Body of pancreas (tissue), 4 donors: Measurements from ENCODE around the gene CFAP69. TPM values are rescaled to one million over a fixed set of nuclear protein-coding genes. Genes with fewer than 3 reads are reported as not detected.
A peak's percentile ranks its signal among the peaks of the same experiment; 100 is the strongest.

Source experiments
- ATAC-seq: fragments of 150-250 bp; one replicate; pipeline ENCODE4 v1.9.1; 2016
- DNase-seq, 4 donors: peaks; one replicate each; pipeline ENCODE4 v3.0.0-alpha.2; 2019
- H3K27ac ChIP-seq, 4 donors: fragments of 200-600 bp; sonication (generic); 1 replicate in 3 of 4; 2 replicates in 1 of 4; pipeline versions ENCODE4 v1.5.1 to v1.6.1; 2016 to 2019; ENCODE audit warnings: mild to moderate bottlenecking in 1 of 4, mixed read lengths in 1 of 4, moderate library complexity in 1 of 4
- H3K27me3 ChIP-seq, 2 donors: fragments of 200-600 bp; sonication (generic); one replicate each; pipeline ENCODE4 v1.6.0; 2016; ENCODE audit warnings: mild to moderate bottlenecking in 1 of 2
- H3K36me3 ChIP-seq, 2 donors: fragments of 200-600 bp; sonication (generic); replicated peaks in 1 of 2; 2 replicates each; pipeline ENCODE4 v1.5.1; 2016; ENCODE audit warnings: low read depth in 2 of 2; ENCODE audit not compliant: insufficient read depth in 1 of 2
- H3K4me1 ChIP-seq: fragments of 200-600 bp; sonication (generic); one replicate; pipeline ENCODE4 v1.6.0; 2016
- H3K4me3 ChIP-seq, 2 donors: fragments of 200-600 bp; sonication (generic); 1 replicate in 1 of 2; 2 replicates in 1 of 2; pipeline ENCODE4 v1.5.1; 2016 to 2019
- H3K9me3 ChIP-seq, 3 donors: fragments of 200-600 bp; sonication (generic); 1 replicate in 2 of 3; 2 replicates in 1 of 3; pipeline ENCODE4 v1.5.1; 2016
- POLR2A ChIP-seq, 3 donors: fragments of 450-650 bp; IDR thresholded peaks; one replicate each; pipeline ENCODE4 v1.6.1; 2016; ENCODE audit warnings: antibody characterized with exemption in 3 of 3, mild to moderate bottlenecking in 2 of 3
- whole genome bisulfite sequencing, 2 donors: methylation state at CpG; one replicate each; pipeline ENCODE4 v1.1.5; 2017; 5-methylcytosine and 5-hydroxymethylcytosine counted together
- intact Hi-C: fragments of 100-400 bp; cut with DNase I; formaldehyde crosslinking; loops from one replicate; pipeline ENCODE4 v1.15.1; 2023
- total RNA-seq, 2 donors: library from RNA; depleted of rRNA; stranded (reverse); fragments of >200 nt; gene quantifications; one replicate each; pipeline ENCODE4 v1.1.0, GENCODE V29; 2016
- TF ChIP-seq, protein P1 (sequence below), 7 experiments: fragments of 450-650 bp in 4 of 7; fragments of 200-600 bp in 3 of 7; sonication (generic) in 3 of 7; IDR thresholded peaks; one replicate each; pipeline ENCODE4 v1.5.1; 2016 to 2019; ENCODE audit warnings: antibody characterized with exemption in 7 of 7

CFAP69 gene, protein sequence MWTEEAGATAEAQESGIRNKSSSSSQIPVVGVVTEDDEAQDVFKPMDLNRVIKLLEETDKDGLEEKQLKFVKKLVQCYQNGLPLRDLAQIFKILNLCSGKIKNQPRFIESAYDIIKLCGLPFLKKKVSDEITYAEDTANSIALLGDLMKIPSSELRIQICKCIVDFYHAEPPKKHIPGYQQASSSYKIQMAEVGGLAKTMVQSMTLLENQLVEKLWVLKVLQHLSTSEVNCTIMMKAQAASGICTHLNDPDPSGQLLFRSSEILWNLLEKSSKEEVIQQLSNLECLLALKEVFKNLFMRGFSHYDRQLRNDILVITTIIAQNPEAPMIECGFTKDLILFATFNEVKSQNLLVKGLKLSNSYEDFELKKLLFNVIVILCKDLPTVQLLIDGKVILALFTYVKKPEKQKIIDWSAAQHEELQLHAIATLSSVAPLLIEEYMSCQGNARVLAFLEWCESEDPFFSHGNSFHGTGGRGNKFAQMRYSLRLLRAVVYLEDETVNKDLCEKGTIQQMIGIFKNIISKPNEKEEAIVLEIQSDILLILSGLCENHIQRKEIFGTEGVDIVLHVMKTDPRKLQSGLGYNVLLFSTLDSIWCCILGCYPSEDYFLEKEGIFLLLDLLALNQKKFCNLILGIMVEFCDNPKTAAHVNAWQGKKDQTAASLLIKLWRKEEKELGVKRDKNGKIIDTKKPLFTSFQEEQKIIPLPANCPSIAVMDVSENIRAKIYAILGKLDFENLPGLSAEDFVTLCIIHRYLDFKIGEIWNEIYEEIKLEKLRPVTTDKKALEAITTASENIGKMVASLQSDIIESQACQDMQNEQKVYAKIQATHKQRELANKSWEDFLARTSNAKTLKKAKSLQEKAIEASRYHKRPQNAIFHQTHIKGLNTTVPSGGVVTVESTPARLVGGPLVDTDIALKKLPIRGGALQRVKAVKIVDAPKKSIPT
- 10 to 100 TPM; 16.6 to 26.4 TPM for total RNA-seq

DNA sequence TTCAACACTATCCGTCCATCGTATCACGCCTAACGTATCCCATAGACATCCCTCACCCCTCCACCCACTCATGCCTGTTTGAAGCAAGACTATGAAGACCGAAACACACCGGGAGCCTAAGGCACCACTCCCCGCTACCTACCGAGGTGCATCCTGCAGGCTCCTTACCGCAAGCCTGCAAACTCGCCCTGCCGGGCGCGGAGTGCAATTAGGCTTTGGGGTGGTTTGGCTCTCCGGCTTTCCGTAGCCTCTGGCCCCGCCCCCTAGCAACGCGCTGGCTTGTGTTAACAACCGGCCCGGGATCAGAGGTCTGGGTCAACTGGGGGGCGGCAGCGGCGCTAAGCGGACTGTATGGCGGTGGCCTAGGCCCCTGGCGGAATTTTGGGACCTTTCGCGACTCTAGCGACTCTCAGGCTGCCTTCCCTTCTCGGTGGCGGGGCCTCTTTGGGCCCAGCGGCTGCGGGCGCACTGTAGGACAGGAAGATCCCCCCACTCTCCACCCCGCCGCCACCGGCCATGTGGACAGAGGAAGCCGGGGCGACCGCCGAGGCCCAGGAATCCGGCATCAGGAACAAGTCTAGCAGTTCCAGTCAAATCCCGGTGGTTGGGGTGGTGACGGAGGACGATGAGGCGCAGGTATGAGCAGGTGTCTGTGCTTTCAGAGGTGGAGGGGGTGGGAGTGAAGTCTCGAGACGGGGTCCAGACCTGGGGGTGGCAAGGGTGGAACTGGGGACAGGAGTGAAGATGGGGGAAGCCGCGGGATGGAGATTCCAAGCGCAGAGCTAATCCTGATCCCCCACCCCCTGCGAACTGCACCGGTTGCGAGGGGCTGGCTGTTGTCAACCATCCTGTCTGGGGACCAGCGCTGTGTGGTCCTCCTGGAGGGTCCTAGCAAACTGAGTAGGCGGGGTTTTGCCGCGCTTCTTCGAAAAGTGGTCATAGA, at the start of gene CFAP69:
CFAP69 (plus strand) TSS at position 266 of the 943 bp plus-strand sequence; CDS start at position 517, 251 bp downstream.
- peak in 2 of 3 donors; percentile 30 to 42 for TF ChIP-seq POLR2A (IDR thresholded peaks at IDR 0.05)
- TF ChIP-seq, protein P1, sequence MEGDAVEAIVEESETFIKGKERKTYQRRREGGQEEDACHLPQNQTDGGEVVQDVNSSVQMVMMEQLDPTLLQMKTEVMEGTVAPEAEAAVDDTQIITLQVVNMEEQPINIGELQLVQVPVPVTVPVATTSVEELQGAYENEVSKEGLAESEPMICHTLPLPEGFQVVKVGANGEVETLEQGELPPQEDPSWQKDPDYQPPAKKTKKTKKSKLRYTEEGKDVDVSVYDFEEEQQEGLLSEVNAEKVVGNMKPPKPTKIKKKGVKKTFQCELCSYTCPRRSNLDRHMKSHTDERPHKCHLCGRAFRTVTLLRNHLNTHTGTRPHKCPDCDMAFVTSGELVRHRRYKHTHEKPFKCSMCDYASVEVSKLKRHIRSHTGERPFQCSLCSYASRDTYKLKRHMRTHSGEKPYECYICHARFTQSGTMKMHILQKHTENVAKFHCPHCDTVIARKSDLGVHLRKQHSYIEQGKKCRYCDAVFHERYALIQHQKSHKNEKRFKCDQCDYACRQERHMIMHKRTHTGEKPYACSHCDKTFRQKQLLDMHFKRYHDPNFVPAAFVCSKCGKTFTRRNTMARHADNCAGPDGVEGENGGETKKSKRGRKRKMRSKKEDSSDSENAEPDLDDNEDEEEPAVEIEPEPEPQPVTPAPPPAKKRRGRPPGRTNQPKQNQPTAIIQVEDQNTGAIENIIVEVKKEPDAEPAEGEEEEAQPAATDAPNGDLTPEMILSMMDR (IDR thresholded peaks at IDR 0.05): peak; percentile 21 to 80 (median 64)
- peaks cover 17% of the 10 kb centered on the region for H3K4me1 ChIP-seq
- no peaks in the 10 kb centered on the region for H3K27me3 ChIP-seq
- H3K36me3 ChIP-seq: no peaks in the 10 kb centered on the region
- peak; percentile 98 for ATAC-seq
- H3K27ac ChIP-seq: peak within 1 kb of the TSS in 3 of 4 donors; percentile 36 to 60 (median 58)
- H3K9me3 ChIP-seq: no peaks in the 10 kb centered on the region
- WGBS, 2 donors: 0 to 1% methylated on average over 27 to 57 of the region's 59 CpGs
- peak within 1 kb of the TSS; percentile 75 to 95 for H3K4me3 ChIP-seq
- peak; percentile 91 to 96 (median 93) for DNase-seq
- intact Hi-C loops: no loop called here

DNA sequence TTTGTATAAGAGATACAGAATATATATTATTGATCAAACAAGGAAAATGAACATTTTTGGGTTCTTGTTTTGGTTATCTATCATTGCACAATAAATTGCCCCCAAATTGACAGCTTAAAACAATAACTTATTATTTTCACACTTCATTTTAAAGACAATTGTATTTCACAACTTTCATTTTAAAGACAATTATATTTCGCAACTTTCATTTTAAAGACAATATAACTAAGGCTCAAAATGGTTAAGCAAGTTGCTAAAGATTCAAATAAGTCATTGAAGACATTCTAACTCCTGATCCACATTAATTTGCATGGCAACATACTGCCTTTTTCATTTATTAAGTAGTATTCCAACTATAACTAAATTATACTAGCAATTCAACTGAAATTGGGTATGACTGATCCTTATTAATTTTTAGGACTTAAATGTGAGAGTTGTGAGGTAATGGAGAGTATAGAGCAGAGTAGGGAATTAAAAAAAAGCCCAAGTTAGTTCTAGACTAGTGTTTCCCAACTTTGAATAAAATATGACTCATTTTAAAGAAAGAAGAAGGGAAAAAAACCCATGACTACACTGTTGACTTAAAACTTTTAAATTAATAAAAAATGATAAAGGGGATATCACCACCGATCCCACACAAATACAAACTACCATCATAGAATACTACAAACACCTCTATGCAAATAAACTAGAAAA, 43.3 kb upstream of the CFAP69 start:
- intact Hi-C loops: no loop called here
- 92 to 93% methylated on average over 2 of the region's 2 CpGs for WGBS, 2 donors
- H3K36me3 ChIP-seq: no peaks in the 10 kb centered on the region

DNA sequence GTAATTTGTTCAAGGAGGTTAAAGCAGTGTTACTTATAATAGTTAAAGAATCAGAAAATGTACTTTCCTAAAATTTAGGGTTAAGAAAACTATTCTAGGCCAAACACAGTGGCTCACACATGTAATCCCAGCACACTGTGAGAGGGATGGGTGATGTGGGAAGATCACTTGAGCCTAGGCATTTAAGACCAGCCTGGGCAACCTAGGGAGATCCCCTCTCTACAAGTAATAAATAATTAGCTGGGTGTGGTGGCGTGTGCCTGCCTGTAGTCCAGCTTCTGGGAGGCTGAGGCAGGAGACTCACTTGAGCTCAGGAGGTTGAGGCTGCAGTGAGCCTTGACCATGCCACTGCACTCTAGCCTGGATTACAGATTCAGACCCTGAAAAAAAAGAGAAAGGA, 37.0 kb upstream of the CFAP69 start:
- DNase-seq (no peak), ATAC-seq (no peak)
- no peaks in the 10 kb centered on the region for H3K36me3 ChIP-seq
- no peak overlapping the region for H3K27ac ChIP-seq
- no peak overlapping the region for H3K4me3 ChIP-seq
- intact Hi-C loops: no loop called here
- WGBS, 2 donors: 82 to 100% methylated on average over 1 of the region's 1 CpG
- H3K4me1 ChIP-seq: peaks cover 10% of the 10 kb centered on the region
- TF ChIP-seq, protein P1 (IDR thresholded peaks at IDR 0.05): no peak
- TF ChIP-seq POLR2A (IDR thresholded peaks at IDR 0.05): no peak
- no peaks in the 10 kb centered on the region for H3K9me3 ChIP-seq
- no peaks in the 10 kb centered on the region for H3K27me3 ChIP-seq

More for the DNA sequence above, 43.3 kb upstream of the CFAP69 start:
- no peak overlapping the region for H3K4me3 ChIP-seq
- H3K9me3 ChIP-seq: no peaks in the 10 kb centered on the region
- DNase-seq (no peak), ATAC-seq (no peak)
- no peaks in the 10 kb centered on the region for H3K27me3 ChIP-seq
- TF ChIP-seq, protein P1 (IDR thresholded peaks at IDR 0.05): no peak
- no peak for TF ChIP-seq POLR2A (IDR thresholded peaks at IDR 0.05)
- H3K27ac ChIP-seq: no peak overlapping the region
- no peaks in the 10 kb centered on the region for H3K4me1 ChIP-seq

DNA sequence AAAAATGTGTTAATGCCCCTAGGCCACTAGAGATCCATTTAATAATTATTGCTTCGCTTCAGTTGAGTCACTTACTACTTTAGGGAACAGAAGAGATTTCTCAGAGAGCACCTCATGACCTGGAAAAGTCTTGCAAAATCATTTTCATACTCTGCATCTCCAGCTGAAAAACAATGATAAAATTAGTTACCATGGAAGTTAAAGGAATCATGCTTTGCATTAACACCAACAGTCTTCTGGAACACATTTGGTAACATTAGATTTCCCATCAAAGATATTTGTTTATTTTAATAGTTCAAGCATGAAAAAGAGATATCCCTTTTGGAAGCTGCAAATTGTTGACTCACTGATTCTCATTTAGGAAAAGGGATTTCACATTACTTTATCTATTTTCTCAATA, 35.2 kb upstream of the CFAP69 start:
- Histone ChIP-seq H3K4me1 (peaks cover 10% of the 10 kb centered on the region), H3K36me3 (no peaks in the 10 kb centered on the region), H3K27ac (no peak overlapping the region), H3K27me3 (no peaks in the 10 kb centered on the region), H3K4me3 (no peak overlapping the region), H3K9me3 (no peaks in the 10 kb centered on the region)
- no peak for ATAC-seq
- WGBS, 2 donors: 89 to 90% methylated on average over 1 of the region's 1 CpG
- intact Hi-C loops: no loop called here
- TF ChIP-seq POLR2A (IDR thresholded peaks at IDR 0.05): no peak
- TF ChIP-seq, protein P1 (IDR thresholded peaks at IDR 0.05): no peak
- DNase-seq: no peak
